Activated gamma-delta T cell treated with Interleukin-2 at 50 U/mL for 16 hours (primary cell): Measurements from ENCODE around the gene ERBB4.
"Not testable (repeated sequence)": the region's sequence is repeated elsewhere in the genome, so short reads cannot be mapped to it uniquely, and the experiment has no call there.

Experiments
- DNase-seq: peaks from one replicate; pipeline ENCODE4 v3.0.0-alpha.2; 2020

Gene ERBB4

DNA sequence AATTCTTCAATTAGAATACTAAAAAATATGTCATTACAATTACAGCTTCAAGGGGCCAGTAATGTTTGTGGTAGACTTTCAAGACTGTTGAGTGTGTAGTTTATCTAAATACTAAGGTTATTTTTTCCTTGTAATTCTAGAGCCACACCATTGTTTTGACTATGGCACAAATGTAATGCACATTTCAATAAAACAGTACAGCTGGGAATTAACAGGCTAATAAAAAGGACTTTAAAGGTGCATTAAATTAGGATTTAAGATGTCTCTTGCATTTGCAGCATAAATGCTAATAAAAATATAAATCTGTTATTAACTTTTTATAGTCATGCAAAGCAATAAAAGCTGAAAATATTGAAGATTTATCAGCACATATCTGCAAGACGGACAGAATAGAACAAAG is 344.8 kb downstream of the ERBB4 start:
- no peak for DNase-seq

- DNase-seq = no peak
These were observed 345.5 kb downstream of the ERBB4 start for GRCh38 chr2:212193056-212193455.

DNA sequence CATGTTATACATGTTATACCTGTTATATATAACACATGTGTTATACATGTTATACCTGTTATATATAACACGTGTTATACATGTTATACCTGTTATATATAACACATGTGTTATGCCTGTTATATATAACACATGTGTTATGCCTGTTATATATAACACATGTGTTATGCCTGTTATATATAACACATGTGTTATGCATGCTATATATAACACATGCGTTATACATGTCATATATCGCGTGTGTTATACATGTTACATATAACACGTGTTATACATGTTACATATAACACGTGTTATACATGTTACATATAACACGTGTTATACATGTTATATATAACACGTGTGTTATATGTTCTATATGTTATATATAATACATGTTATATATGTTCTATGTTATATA is 347.2 kb downstream of the ERBB4 start:
- not testable (repeated sequence) for DNase-seq

DNA sequence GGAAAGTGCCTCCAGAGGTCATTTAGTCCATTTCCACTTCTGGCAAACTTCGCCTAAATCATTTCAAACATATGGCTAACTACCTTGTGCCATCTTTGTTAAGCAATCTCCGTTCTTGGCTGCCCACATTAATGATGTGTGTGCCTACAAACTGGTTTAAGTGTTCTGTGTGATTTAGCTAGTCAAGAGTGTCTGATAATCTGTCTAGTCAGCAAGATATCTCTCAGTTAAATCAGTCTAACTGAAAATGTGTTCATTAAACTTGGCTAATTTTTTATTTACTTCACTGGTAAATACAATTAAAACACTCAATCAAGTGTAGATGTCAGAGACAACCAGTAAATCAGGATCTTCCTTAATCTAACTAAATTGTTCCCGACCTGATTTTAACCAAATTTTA is 352.4 kb downstream of the ERBB4 start:
- DNase-seq = no peak

DNA sequence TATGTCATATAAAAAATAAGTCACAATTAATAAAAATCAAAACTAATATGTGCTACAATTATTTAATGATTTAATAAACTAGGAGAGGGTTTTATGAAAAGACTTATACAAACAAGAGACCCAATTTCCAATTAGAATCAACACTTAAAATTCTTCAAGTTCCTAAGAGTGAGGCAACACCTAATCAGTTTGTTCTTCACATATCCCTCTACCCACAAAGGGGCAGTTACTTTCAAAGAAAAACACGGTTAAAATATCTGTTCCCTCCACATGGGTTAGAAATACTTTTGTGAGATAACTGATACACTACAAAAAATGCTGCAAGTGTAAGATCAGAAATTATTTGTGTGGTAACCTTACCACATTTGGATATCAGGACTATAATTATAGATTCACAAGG is 357.0 kb downstream of the ERBB4 start:
- DNase-seq = no peak

GRCh38 chr2:212180408-212181083 is 358.1 kb downstream of the ERBB4 start:
- no peak for DNase-seq

GRCh38 chr2:212177724-212178123 is 360.9 kb downstream of the ERBB4 start:
- no peak for DNase-seq

GRCh38 chr2:212176151-212176550 is 362.5 kb downstream of the ERBB4 start:
- no peak for DNase-seq

DNA sequence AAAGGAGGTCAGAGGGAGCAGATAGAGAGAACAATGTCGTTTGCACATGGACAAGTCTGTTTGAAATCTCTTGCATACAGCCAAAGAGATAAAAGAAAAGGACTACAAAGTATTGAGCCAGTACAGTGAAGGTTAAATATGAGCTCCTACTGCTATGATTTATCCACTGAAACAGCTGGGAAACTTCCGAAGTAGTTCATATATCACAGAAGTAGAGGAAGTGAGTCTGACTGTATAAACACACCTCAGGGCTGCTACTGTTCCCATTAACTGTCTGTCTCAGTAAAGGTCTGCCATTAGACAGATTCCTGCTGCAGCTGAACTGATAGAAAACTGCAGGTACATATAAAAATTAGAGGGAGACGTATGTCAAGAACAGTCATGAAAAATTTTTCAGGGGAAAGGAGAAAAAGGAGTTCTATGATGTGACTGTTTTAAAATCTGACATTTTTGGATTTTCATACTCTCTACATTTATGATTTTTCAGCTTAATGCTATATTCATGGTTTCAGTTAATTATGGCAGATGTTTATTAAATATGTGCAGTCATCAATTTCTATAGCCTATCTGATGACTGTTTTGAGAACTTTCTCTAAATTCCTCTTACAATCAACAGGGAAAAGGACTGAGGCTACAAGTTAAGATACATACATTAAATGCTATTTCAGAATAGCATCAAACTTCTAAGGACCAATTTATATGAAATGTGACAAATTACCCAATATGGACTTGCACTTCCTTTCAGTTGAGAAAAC is 364.7 kb downstream of the ERBB4 start:
- no peak for DNase-seq

GRCh38 chr2:212173331-212173730 is 365.3 kb downstream of the ERBB4 start:
- no peak for DNase-seq

- no peak for DNase-seq
These were observed 368.2 kb downstream of the ERBB4 start for GRCh38 chr2:212170382-212170781.

DNA sequence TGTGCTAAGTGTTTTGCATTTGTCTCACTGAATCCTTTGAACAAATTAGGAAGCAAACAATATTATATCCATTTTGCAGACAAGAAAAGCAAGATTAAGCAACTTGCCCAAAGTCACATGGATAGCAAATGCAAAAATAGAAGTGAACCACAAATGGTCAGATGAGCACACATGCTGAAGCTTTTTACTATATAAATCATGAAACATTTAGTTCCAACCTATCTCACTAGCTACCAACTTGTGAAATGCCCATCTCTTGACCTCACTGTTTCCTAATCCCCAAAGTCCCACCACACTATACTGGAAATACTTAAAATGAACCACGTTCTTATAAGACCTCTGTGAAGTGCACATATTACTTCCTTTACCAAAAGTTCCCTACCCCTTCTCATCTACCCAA is 380.5 kb downstream of the ERBB4 start:
- no peak for DNase-seq

GRCh38 chr2:212157012-212157411 is 381.6 kb downstream of the ERBB4 start:
- no peak for DNase-seq

DNA sequence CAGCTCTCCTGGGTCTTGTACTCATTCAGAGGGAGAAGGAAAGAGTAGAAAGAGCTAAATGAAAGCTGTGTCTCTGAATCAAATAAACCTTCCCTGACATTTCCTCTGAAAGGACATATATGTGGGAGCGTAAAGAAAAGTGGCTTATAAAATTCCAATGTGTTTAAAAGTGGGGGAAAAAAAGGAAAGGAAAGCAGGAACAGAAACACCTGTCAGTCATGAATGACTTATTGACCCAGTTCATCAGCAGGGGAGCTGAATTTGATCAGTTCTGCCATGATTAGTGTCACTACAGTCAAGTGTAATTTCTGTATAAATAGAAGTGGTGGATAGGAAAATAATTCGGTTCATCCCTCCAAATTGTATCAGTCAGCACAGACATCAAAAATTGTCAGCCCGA is 382.5 kb downstream of the ERBB4 start:
- DNase-seq = no peak

DNA sequence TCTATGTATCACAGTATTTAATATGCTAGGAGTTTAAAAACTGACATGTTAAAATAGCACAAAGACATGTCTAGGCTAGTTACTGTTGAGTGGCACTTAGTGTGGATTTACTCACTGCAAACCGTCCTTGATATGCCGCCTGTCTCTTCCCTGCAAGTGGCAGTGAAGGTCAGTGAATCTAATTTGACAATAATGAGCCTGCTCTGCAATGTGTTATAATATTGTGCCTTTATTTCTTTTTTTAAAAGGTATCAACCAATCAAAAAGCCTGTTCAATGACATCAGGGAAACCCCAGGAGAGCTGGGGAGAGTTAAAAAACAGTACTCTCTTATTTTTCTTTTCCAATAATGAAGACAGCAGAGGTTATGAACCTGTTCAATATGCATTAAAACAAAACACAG is 384.1 kb downstream of the ERBB4 start:
- no peak for DNase-seq

DNA sequence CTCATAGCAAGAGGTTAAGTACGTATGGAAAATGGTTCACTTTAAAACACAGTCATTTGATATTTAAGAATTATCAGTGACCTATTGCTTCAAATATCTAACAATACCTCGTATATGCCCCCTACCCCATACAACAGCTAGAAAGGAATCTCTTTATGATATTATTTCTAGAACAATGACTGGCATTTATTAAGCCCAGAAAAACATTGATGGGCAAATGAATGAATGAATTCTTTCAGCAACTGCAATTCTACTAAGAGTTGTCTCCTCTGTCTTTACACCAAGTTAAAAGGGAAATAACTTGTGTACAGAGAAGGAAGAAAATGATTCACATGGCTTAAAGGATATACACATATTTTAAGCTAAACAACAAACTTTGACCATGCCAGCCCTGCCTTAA is 384.7 kb downstream of the ERBB4 start:
- DNase-seq = no peak

- DNase-seq = no peak
These were observed 390.6 kb downstream of the ERBB4 start for GRCh38 chr2:212147921-212148513.

- no peak for DNase-seq
These were observed 392.2 kb downstream of the ERBB4 start for GRCh38 chr2:212146416-212146815.

GRCh38 chr2:212145121-212145520 is 393.5 kb downstream of the ERBB4 start:
- DNase-seq = no peak

GRCh38 chr2:212142631-212143030 is 396.0 kb downstream of the ERBB4 start:
- DNase-seq = no peak

GRCh38 chr2:212141499-212141898 is 397.1 kb downstream of the ERBB4 start:
- no peak for DNase-seq

- no peak for DNase-seq
These were observed 402.3 kb downstream of the ERBB4 start for GRCh38 chr2:212136216-212136795.

DNA sequence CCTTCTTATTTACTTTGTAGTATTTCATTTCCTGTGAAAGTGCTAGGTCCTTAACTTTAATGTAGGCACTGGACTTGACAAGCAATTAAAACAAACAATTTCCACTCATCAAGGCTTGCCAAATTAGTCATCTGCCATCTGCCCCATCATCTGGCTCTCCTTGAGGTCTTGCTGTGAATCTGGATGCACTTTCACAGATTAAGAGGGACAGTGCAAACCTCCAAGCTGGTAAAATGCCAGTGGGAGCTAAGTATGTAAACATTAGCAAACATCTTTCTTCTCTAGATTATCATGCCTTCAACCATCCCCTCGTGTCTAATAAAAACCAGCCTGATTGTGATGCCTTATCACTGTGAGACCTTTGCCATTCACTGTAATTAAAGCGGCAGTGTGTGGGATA is 402.9 kb downstream of the ERBB4 start:
- DNase-seq = no peak

- no peak for DNase-seq
These were observed 405.3 kb downstream of the ERBB4 start for GRCh38 chr2:212133337-212133736.
